GM11168 (cell line): ENCODE results near the gene LGR6.
"Not testable (repeated sequence)": the region's sequence is repeated elsewhere in the genome, so short reads cannot be mapped to it uniquely, and the experiment has no call there.

ENCODE experiments used
- in situ Hi-C: fragments of 300-500 bp; cut with MboI; formaldehyde crosslinking; loops from one replicate; pipeline ENCODE4 v1.12.0; 2022; ENCODE audit warnings: low sequenced_read_pairs; ENCODE audit not compliant: unreplicated experiment

Gene LGR6

GRCh38 chr1:202234331-202235002 lies 40.9 kb downstream of the LGR6 start:
- in situ Hi-C loops, result no loop called here

DNA sequence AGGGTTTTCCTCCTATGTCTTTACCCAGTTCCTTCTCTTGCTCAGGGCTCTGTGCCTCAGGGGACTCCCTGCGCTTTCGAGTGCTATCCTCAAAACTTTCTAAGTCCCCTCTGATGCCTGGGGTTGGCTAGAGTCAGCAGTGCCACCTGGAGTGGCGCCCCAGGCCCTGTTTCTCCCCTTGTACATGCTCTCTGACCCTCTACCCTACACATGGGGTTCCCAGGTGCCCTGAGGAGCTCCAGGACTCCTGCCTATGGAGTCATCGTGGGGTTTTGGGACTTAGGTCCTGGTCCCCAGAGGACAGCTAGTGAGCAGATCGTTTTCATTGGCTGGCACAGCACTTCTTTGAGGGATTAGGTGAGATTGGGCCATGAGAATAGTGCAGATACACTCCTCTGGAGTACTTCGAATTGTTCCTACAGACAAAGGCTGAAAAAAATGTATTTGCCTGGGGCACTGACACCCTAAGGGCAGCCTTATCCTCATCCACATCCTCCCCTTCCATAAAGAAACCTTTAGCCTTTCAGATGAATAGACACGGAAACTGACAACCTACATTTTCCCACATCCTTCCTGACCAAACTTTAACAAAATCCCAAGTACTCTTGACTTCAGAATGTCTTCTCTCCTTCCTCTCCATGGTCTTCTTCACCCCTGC lies 41.5 kb downstream of the LGR6 start:
- in situ Hi-C loops, result no loop called here

DNA sequence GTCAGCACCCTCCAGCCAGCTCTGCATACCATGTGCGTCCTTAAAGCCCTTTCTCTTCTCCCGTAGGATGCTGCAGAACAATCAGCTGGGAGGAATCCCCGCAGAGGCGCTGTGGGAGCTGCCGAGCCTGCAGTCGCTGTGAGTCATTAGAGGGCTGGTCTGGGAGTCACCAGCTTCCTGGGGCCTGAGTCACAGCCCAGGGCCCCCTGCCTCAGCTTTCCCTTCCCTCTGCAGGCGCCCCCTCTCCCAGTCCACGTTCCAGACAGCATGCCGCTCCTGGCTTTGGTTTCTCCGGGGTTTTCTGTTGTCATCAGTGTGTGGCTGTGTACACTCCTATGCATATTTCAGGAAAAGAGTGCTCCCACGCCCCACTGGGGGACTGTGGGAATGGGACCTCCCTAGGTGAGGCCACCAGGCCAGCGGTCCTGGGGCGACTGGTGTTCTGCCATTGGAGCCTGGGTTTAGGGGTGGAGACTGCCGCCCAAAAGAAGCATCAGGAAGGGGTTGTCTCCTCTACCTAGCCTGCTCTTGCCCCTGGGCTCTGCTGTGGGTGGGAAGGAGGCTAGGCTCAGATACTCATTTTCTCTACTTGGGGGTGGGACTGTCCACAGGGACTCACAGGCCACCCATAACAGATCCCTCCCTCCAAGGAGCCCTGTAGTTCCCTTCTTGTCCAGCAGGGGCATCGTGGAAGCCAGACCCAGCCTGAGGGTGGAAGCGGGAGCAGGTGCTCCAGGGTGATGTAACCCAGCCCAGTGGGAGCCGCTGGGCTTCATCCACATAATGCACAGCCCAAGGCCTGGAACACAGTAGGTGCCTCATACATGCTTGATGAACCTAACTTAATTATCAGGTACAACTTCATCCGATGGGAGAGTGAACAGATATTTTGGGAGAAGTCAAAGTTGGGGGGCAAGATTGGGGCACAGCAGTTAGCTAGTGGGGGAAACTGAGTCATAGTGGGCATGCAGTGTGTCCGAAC lies 42.5 kb downstream of the LGR6 start:
- in situ Hi-C loops, result no loop called here

DNA sequence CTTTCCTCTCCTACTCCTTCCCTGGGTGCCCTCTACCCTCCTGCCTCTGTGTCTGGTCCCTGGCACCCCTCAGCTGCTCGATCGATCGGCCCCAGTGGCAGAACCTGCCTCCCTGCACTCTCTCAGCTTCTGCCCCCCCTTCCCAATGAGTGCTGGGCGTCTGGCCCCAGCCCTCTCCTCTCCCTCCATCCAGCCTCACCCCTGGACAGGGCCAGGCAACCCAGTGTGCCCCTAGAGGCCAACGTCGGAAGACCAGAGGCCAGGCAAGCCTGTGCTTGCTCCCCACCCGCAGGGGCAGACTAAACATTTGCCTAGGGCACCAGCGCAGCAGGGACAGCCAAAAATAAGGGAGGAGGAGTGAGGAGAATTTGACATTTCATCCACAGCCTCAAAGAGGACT lies 43.5 kb downstream of the LGR6 start:
- in situ Hi-C loops, result no loop called here

- in situ Hi-C loops, result no loop called here
Measured at GRCh38 chr1:202238914-202239313, 45.3 kb downstream of the LGR6 start.

DNA sequence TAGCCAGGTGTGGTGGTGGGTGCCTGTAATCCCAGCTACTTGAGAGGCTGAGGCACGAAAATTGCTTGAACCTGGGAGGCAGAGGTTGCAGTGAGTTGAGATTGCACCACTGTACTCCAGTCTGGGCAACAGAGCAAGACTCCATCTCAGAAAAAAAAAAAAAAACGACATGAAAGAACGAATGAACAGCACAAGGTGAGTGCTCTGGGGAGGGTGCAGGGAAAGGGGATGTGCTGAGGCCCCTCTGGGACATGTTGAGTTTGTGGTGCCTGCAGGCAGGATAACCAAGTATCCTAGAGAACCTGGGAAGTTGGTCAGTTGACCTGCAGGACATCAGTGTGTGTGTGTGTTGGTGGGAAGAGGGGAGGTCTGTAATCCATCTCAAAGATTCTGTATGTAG lies 46.6 kb downstream of the LGR6 start:
- in situ Hi-C loops, result not testable (repeated sequence)

- in situ Hi-C loops, result no loop called here
Measured at GRCh38 chr1:202240956-202241355, 47.4 kb downstream of the LGR6 start.

DNA sequence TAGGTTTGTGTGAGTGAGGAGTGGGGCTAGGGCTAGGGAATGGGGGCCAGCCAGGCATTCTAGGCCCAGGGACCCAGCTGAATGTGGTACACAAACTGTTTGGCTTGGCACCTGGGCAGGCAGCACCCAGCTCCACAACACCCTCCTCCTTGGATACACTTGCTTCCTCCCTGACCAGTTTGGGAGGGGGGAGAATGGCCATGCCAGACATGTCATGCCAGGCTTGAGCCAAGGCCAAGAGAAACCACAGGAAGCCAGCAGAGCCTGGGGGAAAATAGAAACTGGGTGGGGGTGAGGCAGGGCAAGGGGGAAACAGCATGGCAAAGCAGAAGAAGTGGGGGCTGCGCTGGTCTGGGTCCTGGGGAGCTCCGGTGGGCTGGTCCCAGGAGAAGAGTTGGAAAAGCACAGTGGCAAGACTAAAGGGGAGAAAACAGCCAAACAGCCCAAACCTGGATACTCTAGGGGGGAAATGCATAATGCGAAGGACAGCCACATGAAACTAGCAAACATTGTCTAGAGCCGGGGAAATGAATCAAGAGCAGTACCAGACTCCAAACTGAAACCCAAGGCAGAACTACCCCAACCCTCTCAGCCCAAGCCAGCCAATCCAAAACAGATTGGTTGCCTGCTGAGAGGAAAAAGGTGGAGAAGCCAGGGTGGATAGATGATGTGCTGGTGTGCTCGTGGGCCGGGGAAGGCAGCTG lies 47.9 kb downstream of the LGR6 start:
- in situ Hi-C loops, result no loop called here

GRCh38 chr1:202242080-202242419 lies 48.5 kb downstream of the LGR6 start:
- in situ Hi-C loops, result no loop called here

DNA sequence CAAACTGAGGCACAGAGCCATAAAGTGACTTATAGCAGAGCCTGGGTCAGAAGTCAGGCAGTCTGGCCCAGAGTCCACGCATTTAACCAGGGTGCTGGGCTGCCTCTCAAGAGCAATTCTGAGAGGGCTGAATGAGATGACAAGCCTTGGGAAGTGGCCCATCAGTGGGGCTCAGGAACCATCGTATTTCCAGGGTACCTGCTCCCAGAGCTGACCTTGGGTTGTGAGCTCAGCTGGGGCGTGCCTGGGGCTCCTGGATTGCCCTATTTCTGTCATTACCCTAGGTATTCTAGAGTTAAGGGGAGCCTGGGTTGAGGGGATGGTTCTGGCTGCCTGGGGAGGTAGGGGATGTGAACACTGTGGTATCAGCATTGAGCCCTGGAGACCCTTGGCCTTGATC lies 49.4 kb downstream of the LGR6 start:
- in situ Hi-C loops, result no loop called here

DNA sequence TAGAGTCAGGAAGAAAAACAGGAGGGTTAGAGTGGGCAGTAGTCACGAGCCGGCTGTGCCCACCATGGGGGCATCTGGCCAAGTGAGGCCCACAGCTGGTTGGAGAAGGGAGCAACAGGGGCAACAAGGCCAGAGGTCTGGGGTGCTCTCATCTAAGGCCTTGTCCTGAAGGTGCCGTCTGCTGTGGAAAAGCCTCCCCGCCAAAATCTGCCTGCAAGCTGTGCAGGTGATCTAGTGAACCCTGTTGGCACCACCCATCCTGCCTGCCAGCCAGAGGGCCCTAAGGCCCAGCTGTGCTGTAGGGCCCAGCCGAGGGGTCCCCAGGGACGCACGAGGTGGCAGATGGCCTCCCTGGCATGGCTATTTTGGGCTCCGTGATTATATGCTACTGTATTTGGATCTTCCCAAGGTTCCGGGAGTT lies 51.3 kb downstream of the LGR6 start:
- in situ Hi-C loops, result no loop called here

DNA sequence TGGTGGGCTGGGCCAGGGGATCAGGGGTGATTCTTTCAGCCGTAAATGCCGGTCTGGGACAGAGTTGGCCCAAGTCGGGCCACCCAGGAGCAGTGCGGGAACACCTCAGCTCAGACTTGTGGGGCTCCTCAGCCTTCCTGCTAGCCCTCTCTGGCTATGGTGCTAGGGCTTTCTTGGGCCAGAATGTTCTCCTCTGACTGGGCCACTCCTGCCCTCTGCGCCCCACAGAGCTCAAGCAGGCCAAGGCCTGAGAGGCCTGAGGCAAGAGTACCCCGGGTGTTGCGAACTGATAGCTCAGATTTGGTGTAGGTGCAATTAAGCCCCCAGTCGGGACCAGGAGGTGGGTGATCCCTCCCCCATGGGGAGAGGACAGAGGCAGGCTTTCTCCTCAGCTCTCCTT lies 51.8 kb downstream of the LGR6 start:
- in situ Hi-C loops, result no loop called here

- in situ Hi-C loops, result no loop called here
Measured at GRCh38 chr1:202247104-202247503, 53.5 kb downstream of the LGR6 start.

DNA sequence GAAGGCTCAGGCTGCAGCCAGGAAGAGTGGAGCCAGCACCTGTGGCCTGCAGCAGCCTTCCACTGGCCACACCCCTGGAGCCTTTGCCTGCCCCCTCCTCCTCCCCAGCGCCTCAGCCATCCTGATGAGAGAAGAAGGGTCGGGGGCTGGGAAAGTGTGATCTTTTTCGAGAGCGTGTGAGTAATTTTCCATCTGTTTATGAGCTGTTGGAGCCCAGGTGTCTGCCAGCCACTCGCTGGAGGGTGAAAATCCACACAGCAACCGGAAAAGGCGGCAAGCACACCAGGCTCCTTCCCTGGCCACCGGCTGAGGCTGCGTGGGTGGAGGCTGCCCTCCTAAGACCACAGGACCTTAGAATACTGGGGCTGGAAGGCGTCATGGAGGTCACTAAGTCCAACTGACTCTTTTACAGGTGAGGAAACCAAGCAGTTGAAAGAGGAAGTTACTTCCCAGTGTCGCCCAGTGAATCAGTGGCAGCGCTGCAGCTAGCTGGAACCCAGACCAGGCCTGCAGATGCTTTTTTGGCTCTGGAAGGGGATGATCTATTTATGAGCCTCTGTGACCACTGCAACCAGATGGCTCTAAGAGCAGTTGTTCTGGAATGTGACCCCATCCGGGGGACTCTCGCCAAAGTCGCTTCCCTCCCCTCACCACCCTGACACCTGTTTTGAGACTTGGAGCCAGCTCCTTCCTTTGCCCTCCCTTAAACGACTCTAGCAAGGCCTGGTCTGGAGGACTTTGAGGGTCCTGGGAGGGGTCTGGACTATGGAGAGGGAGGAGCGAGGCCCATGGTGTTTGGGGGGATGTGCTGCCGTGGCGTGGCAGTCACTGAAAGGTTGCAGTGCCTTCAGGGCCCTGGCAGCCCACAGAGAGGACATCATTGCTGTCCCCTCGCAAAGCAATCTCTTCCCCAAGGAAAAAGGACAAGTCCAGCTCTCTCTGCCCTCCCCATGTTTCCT lies 54.5 kb downstream of the LGR6 start:
- in situ Hi-C loops, result no loop called here

DNA sequence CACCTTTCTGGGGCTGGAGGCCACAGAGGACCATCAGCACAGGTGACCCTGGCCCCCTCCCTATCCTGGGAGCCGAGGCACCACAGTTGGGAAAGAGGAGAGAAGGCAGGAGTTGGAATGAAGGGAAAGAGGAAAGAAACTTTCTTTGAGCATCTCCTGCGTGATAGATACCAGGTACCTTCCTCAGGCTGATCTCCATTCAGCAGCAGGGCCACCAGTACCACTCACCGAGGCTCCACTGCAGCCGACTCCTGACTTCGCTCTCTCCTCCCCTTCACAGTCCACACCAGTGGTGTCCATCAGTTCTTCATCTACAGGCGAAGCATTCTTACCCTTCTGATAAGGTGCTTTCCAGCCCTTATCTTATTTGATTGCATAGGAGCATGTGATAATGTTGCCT lies 55.3 kb downstream of the LGR6 start:
- in situ Hi-C loops, result no loop called here

DNA sequence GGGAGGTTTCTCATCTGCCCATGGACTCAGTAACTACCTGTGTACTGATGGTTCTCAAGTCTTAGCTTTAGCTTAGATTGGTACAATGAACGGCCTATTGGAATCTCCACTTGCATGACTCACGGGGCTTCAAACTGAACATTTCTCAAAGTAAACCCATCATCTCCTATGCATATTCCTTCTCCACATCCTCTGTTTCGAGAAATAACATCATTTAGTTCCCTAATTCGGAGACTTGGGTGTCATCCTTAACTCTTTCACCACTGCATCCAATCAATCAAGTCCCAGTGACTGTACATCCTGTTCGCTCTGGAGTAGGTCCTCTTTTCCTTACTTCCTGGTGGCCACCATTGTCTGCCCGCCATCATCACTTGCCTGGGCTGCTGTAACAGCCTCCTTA lies 55.8 kb downstream of the LGR6 start:
- in situ Hi-C loops, result no loop called here

DNA sequence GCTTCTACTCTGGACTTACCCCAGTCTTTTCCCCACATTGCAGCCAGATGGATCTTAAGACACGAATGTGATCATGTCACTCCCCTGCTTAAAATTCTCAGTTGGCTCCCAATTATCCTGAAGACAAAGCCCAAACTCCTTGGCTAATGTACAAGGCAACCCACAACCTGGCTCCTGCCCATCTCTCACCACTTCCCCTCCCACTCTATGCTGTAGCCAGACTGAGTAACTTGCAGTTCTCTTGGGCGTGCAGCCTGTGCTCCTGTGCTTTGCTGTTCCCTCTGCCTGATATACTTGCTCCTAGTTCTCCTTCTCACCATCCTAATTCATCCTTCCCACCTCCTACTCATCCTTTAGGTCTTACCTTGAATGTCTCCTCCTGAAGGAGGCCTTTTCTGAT lies 56.2 kb downstream of the LGR6 start:
- in situ Hi-C loops, result no loop called here

DNA sequence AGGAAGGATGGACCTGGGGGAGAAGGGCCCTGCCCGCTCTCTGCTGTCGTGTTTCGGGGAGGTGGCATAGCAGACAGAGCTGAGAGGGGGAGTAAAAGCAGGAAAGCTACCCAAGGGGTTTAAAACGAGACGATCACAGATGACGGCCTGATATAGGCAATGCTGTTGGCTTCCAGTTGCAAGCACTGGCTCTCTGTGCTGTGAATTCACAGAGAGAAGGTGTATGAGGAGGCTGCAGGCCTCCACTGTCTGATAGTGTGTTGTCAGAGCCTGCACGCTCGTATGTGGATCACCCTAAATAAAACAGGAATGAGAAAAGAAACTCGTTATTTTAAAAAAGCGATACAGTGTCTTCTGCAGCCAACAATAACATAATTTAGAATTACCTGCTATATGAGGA lies 57.4 kb downstream of the LGR6 start:
- in situ Hi-C loops, result no loop called here

- in situ Hi-C loops, result no loop called here
Measured at GRCh38 chr1:202251424-202252256, 58.0 kb downstream of the LGR6 start.
